HG03558 (cell line): ENCODE data around the gene MAD2L2.

Experiments
- ATAC-seq: cut with Tn5 transposase; IDR thresholded peaks from one replicate; pipeline ENCODE4 v1.9.1; 2021; ENCODE audit warnings: moderate number of reproducible peaks; ENCODE audit not compliant: unreplicated experiment; ENCODE audit errors: extremely low read depth

MAD2L2 gene

GRCh38 chr1:11685210-11685752 is 4.3 kb upstream of the MAD2L2 start:
- ATAC-seq: no peak

DNA sequence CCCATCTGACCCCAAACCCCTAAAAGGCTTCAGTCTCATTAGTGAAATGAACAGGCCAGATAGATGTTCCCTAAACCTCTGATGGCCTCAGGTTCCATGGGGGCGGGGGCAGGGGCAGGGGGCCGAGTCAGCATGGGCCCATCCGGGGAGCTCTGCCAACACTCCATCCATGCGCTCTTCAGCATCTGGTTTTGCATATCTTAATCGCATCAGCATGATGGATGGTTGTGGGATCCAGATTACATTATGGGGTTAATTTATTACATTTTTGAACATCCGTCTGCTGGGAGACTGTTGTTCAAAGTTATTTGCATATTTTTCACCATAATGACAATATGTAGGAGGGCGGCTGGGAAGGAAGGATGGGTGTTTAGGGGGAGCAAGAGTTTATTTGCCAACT is 3.1 kb upstream of the MAD2L2 start:
- ATAC-seq: no peak

GRCh38 chr1:11682799-11683198 is 1.9 kb upstream of the MAD2L2 start:
- no peak for ATAC-seq

GRCh38 chr1:11682287-11682771 is 1.4 kb upstream of the MAD2L2 start:
- ATAC-seq: no peak

DNA sequence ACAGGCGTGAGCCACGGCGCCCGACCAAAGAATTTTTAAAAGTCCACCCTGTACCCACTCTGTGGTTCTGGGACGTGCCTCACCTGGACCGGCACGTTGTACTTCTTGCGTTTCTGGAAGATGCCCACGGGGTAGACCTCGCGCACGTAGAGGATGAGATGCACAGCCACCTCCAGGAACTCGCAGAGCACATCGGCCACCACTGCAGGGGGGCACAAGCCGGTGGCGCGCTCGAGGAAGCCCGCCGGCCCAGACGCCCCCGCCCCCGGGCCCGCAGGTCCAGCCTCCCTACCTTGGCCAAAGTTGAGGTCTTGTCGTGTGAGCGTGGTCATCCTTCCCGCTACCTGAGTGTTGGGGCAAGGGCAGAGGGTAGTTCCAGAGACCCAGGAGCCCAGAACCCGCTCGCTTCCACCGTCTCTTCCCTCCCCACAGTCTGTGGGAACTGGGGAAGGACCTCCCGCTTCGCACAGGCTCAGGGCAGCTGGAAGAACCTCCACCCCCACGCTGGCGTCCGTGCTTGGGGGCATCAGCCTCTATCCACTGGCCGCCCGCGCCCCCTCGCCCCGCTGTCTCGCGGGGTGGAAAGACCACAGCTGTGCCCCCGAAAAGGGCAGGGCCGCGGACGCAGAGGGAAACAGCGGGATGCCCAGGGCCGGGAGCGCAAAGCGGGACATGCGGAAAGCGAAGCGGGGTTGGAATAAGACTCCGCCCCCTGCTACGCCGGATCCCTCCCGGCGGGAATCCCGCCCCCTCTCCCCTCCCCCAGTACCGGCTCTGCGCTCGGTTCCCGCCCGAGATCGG is 478 bp downstream of the MAD2L2 start:
- no peak for ATAC-seq

- no peak for ATAC-seq
Observed at GRCh38 chr1:11678442-11678841, 2.5 kb downstream of the MAD2L2 start.

DNA sequence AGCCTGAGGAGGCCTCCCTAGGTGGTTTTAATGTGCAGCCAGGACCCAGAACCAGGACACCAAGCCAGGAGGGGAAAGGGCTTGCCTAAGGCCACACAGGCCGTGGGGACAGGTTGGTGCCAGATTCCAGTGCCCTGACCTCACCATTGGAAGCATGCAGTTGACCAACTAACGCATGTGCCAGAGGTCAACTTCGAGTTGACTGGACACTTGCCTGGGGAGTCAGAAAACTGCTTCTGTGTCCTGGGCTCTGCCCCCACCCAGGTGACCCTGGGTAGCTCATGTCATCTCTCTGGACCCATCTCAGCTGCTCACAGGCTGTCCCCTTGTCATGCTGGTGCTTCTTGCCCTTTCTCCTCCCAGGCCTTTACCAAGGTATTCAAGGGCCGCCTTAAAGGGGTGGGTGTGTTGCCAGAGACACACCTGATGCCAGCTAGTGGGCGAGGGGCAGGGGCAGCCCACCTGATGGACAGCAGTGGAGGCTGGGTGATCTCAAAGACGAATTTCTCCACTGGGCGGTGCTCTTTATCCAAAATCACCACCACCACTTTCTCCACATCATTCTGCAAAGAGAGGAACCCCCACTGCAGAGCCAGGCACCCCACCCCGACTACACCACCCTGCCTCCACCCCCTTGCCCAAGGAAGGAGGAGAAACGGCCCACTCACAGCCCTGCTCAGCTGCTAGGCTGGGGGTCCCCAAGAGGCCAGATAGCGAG is 4.4 kb downstream of the MAD2L2 start:
- ATAC-seq: no peak

GRCh38 chr1:11675325-11675724 is 5.6 kb downstream of the MAD2L2 start:
- ATAC-seq: no peak

- ATAC-seq: no peak
Observed at GRCh38 chr1:11674488-11674887, 6.5 kb downstream of the MAD2L2 start.

GRCh38 chr1:11673089-11673769 is 7.7 kb downstream of the MAD2L2 start:
- ATAC-seq: no peak

DNA sequence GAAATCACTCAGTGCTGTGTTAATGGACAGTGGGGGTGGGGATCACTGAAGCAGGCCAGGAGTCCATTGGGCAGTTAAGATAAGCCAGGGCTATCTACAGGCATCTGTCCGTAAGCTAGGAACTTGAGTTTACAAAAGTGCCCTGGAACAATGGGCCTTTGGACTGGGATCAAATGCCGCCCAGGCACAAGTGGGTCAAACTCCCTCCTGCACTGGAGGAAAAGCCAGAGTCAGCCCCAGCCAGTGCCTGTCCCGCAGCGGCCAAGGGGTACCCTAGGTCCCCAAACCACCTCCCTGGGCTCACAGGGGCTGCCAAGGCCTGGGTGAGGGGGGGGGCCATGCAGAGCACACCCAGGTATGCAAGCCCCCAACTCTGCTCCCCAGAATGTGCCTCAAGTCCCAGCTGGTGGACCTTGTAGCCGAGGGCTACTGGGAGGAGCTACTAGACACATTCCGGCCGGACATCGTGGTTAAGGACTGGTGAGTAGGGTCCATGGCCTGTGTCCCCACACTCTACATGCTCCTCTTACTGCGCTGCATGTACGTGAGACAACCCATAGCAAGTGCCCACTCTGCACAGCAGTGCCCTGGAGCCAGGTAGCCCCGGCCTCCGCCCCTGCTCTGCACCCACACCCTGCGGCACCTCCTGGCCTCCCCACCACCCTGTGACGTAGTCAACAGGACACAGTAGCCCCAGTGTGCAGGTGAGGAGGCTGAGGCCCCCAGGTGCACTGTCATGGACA is 9.2 kb downstream of the MAD2L2 start:
- ATAC-seq: no peak

- no peak for ATAC-seq
Observed at GRCh38 chr1:11671205-11671543, 9.8 kb downstream of the MAD2L2 start.

DNA sequence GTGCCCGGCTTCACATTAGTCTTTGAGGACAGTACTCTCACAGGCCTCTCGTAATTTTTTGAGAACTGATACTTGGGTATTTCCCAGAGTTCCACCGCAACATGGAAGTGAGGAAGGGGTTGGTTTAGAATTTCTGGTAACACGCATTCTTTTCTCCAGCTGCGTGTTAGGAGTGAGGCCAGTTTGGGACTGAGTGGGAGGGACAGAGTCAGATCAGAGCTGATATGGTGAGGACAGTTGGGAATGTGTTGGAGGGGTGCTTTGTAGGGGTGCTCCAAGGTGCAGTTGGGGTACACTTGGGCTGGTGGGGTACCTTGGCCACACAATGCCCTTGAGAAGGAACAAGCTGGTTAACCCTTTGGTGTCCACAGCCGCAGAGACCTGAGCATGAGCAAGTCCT is 10.2 kb downstream of the MAD2L2 start:
- ATAC-seq: no peak

- no peak for ATAC-seq
Observed at GRCh38 chr1:11668516-11668915, 12.4 kb downstream of the MAD2L2 start.

DNA sequence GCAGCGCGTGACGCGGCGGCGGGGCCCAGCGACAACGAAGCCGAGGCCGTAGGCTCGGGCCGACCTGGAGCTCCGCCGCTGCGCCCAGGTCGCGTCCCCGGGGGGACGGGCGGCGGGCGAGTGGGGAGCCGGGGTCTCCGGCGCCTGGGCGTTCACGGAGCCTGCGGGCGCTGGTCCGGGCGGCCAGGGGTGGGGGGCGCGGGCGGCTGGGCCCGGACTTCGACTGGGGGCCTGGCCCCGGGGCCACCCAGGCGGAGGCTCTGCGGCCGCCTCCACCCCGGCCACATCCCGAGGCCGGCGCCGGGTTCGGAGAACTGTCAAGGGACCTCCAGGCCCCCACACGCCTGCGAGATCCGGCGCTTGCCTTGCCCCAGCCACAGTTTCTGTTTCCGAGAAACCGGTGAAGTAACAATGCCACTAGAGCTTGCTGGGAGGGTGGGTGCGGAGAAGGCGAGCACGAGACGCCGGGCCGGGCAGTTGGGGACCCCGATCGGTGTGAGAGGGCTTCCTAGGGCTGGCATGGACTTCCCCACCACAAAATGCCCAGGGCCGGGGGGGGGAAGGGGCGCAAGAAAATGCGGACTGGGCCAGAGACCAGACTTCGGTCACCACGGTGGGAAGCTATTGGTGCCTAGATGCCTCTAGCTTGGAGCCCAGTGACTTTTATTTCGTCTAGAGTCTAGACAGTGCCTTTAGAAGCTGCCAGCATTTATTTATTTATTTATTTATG is 16.4 kb downstream of the MAD2L2 start:
- ATAC-seq: no peak

DNA sequence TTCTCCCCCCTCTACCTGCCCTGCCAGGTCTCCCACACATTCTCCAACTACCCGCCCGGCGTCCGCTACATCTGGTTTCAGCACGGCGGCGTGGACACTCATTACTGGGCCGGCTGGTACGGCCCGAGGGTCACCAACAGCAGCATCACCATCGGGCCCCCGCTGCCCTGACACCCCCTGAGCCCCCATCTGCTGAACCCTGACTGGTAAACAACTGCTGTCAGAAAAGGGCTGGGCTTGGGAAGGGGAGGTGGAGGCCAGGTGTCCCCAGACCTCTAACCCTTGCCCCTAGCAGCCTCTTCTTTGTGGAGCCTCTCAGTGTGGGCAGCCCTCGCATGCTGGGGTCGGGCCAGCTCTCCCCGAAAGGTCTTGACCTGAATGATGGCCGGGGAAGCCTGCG is 19.8 kb downstream of the MAD2L2 start:
- no peak for ATAC-seq

DNA sequence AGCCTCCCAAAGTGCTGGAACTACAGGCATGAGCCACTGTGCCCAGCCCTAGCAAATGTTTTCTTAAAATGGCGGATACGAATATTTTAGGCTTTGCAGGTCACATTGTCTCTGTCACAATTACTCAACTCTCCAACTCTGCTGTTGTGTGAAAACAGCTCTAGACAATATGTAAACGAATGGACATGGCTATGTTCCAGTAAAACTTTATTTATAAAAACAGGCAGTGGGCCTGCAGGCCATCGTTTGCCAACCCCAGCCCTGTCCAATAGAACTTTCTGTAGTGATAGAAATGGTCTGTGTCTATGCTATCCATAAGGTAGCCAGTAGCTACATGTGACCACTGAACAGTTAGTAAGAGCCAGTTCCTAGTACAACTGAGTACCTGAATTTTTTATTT is 21.2 kb downstream of the MAD2L2 start:
- no peak for ATAC-seq

GRCh38 chr1:11658542-11658941 is 22.4 kb downstream of the MAD2L2 start:
- ATAC-seq: no peak

DNA sequence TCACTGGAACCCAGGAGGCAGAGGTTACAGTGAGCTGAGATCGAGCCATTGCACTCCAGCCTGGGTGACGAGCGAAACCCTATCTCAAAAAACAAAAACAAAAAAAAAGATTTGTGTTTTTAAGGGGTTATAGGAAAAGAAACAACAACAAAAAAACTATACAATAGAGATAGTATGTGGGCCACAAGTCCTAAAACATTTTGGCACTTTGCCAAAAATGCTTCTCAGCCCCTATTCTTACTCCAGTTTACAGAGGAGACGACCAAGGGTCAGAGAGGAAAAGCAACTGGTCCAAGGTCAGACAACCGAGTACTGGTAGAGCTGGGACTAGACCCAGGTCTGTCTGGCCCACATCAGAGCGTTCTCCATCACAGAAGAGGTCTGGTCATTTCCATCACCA is 23.3 kb downstream of the MAD2L2 start:
- no peak for ATAC-seq
